Renal pelvis (tissue), 4 donors: ENCODE data around the gene NRCAM. TPM values are rescaled to one million over a fixed set of nuclear protein-coding genes. Genes with fewer than 3 reads are reported as not detected.

Experiments used
- DNase-seq: peaks from one replicate; pipeline ENCODE4 v3.0.0-alpha.2; 2013
- polyA plus RNA-seq, 3 donors: library from polyadenylated mRNA; unstranded; fragments of 120-200 nt; gene quantifications; one replicate each; pipeline ENCODE4 v1.2.1, GENCODE V29; 2013; ENCODE audit not compliant: insufficient read length in 3 of 3

NRCAM gene
- polyA plus RNA-seq, 3 donors, result 18.2 to 24.8 (median 20.4) TPM

DNA sequence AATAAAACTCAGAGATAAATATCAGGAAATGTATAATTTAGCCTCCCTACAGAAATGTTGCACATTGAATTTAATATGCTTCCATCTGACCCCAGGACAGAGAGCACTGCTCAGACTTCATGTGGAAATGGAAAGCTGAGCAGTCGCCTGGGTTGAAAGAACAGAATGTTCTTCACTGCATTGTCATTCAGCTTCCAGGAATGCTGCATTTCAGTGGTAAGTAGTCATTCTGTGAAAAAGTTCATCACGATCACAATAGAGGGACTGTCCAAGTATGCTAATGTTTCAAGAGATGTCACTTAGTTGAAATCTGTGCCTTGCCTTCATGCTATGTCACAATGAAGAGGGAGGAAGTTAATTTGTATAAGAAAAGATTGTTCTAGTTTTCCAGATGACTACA lies 147.3 kb downstream of the NRCAM start:
- no peak for DNase-seq

DNA sequence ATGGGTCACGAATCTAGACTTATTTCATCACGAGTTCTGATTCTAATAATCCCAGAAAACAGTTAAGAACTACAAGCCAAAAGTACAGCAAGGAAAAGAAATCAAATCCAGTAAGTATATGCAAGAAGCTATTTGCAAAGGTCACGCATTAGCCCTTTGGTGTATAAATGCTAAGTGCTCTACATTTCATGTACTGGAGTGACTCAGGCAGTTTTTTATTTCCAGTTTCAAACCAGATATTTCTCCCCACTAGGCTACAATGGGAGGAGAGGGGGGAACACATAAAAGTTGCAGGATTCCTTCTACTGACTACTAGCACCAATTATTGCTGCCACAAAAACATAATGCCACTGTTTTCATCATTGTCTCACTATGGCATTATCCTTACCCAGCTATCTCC lies 148.0 kb downstream of the NRCAM start:
- DNase-seq, result no peak

GRCh38 chr7:108307595-108307994 lies 148.6 kb downstream of the NRCAM start:
- DNase-seq, result no peak

DNA sequence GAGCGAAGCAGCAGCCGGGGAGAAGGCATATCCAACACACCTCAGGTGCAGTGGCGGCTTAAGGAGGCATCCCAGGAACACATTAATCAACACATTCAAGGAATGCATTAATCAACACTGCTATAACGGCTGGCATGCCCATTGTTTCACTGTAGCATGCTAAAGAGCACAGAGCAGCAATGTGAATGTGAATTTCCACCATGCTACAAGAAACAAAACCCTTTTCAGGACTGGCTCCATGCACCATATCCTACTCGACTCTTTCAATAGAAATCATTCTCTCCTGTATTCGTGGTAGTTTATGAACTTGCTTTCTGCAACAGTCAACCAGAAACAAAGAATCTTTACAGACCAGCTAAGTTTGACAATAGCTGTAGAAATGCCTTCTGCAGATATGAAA lies 149.0 kb downstream of the NRCAM start:
- no peak for DNase-seq

DNA sequence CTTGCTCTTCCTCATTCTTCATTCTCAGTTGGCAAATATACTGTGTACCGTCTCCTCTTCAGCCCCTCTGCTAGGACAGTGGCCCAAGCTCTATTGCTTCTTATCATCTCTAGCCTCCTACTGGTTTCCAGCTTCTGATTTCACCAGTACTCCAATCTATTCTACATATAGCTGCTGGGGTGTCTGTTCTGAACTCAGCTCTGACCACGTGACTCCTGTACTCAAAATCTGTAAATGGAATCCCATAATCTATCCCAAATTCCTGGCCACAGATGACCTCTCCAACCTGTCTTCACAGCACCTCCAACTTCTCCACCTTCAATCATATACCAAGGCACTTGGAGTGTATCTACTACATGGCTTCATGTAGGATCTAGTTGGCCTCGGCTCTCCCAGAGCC lies 152.9 kb downstream of the NRCAM start:
- DNase-seq, result no peak

DNA sequence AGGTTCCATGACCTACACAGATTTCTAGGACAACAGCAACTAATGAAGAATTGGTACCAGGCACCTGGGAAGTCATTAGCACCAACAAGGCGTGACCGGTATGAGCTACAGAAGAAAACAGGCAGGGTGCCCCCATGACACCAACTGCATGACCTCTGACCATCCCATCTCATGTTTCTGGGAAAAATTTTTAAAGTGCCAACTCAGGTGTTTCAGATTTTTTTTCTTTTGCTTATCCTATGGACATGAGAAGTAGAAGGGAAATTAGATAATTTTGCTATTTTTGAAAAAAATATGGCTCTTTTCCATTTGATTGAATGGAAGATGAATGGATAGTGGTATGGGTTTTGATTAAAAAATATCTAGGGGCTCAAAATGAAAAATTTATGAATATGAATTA lies 154.8 kb downstream of the NRCAM start:
- DNase-seq, result no peak

- DNase-seq, result no peak
Observed at GRCh38 chr7:108299251-108299973, 156.8 kb downstream of the NRCAM start.

GRCh38 chr7:108296911-108297310 lies 159.3 kb downstream of the NRCAM start:
- no peak for DNase-seq

DNA sequence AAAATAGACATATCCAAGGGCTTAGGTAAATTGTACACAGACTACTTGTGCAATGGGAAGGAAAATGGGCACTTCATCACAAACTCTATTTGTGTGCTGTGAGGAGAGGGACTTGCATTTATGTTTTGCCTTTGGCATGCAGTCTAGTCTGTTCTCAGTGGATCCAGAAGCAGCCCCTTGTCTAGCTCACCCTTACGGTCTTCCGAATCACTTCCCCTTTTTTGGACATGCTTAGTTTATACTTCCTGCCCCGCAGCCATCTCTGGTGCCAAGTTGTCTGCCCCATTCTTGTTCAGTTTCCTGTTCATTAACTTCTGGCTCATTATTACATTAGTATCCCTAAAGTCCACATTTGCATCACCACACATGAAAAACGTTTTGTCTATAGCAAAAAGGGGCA lies 161.6 kb downstream of the NRCAM start:
- no peak for DNase-seq

DNA sequence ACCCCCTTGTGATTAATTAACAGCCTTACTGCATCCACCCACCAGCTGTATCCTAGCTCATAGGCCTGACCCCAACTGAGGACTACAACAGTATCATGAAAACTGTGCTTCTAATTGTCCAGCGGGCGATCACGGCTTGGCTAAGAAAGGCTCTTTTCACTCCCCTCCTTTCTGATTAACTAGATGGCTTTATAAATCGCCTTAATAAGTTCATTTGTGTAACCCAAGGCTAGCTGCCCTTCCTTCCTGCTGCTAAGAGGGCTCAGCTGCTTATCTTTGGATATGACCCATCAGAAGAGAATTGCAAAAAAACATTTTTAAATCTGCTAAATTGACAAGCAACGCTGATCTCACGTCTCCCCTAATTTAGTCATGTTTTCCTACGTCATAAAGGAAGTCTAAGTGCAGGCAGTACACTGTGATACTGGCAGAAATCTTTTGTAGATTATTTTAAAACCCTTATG lies 163.1 kb downstream of the NRCAM start:
- no peak for DNase-seq

GRCh38 chr7:108292541-108292940 lies 163.7 kb downstream of the NRCAM start:
- DNase-seq, result no peak

DNA sequence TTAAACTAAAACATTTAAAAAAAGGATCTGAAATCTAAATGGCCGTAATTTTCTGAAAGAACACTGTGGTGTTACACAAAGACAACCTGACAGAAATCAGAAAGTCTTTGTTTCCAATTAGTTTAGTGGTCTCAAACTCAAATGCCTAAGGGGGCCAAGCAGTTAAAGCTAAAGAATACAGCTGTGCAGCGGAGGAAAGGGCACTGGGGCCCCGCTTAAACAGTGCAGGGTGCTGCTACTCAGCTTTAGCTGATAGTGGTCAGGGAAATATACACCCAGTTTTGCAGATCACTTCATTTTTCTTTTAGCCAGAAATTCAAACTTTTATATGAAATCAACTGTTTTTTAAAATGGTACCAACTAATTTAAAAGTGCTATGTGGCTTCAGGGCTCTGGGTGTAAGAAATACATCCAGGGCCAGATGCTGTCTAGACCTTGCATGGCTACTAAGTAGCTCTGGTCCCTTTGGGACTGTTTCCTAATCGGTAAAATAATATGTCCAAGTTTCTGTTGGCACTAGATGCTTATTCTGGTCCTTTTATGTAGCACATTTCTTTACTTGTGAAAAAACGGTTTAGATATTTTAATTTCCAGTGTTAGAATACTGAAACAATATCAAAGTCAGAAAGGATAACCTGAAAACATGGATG lies 164.3 kb downstream of the NRCAM start:
- DNase-seq, result no peak

DNA sequence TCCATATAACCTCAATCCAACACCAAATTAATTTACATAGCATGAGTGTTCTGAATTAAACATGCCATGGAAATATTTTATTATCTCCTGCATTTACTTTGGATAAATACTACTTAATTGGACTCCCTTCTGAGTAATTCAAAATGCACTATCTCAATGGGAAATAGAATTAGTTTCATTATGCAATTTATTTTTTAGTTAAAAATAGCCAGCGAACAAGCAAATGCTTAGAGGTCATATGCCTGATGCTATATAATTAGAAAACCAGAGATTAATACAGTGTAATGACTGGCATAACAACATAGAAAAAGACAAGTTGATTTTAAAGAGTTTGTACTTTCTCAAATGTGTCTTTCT lies 165.1 kb downstream of the NRCAM start:
- DNase-seq, result no peak

- no peak for DNase-seq
Observed at GRCh38 chr7:108290459-108291151, 165.6 kb downstream of the NRCAM start.

DNA sequence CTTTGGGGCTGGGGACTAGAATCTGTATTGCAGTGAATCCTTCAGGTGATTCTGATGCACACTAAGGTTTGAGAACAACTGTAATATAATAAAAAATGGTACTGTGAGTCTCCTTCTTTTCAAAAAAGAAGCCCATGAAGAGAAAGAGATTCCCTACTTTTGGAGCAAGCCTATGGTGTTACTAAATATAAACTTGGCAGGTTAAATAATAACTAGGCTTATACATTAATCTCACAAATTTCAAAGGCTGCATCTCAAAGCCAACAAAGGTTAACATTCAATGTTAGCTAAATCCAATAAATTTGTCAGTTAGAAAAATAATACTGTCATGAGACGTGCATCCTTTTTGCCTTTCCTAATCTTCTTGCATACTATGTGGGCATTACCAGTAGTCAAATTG lies 166.4 kb downstream of the NRCAM start:
- DNase-seq, result no peak

DNA sequence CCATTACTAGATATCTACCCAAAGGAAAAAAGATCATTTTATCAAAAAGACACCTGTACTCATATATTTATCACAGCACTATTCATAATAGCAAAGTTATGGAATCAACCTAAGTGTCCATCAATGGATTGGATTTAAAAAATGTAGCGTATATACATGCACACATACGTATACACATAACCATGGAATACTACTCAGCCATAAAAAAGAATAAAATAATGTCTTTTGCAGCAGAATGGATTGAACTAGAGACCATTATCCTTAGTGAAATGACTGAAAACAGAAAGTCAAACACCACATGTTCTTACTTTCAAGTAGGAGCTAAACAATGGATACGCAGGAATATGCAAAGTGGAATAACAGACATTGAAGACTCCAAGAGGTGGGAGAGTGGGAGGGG lies 168.4 kb downstream of the NRCAM start:
- DNase-seq, result no peak

GRCh38 chr7:108286290-108286904 lies 169.8 kb downstream of the NRCAM start:
- DNase-seq, result no peak

DNA sequence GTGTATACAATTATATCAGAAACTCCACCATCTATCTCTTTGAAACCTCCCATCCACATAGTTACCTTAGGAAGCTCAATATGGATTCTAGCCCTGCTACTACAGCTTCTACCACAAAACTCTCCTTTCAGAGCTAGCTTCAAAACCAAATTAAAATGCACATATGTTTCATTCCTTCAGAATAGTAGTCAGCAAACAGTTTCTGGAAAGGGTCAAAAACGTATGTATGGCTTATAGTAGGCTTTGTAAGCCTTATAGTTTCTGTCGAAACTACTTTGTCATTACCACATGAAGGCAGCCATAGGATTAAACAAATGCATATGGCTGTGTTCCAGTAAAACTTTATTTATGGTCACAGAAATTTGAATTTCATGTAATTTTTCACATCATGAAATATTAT lies 170.5 kb downstream of the NRCAM start:
- no peak for DNase-seq

GRCh38 chr7:108285003-108285368 lies 171.2 kb downstream of the NRCAM start:
- DNase-seq, result no peak

GRCh38 chr7:108284349-108285002 lies 171.8 kb downstream of the NRCAM start:
- no peak for DNase-seq

DNA sequence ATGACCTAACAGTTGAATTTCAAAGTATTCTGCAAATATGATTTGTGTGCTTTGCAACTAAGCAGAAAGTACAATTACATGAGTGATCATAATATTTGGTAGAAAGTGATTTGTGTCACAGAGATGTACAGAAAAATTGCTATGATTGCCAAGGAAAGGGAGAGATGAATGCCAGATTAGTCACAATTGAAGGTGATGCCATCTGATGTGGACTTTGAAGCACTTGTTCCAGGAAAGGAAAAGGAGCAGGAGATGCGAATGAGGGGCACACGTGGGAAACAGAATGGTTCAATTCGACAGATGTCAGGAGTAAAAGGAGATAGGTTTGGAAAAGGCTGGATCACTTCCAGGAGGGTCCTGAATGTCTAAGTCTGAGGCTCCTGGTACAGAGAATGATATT lies 173.0 kb downstream of the NRCAM start:
- no peak for DNase-seq

- no peak for DNase-seq
Observed at GRCh38 chr7:108282427-108282996, 173.7 kb downstream of the NRCAM start.
